Measurements from ENCODE around the gene RCAN1. TPM values are rescaled to one million over a fixed set of nuclear protein-coding genes. Genes with fewer than 3 reads are reported as not detected.

RCAN1 gene
- total and polyA plus RNA-seq, 3 donors from 2014 or later, result 16.7 to 21.9 (median 20.6) TPM

- 8 to 12% methylated on average over 24 to 41 of the region's 43 CpGs for WGBS, 2 donors
- intact Hi-C loops (cut with DNase I; ENCODE audit: low total_unique reads), result no loop called here
- peak overlapping the region; percentile 67 to 79 for H3K4me3 ChIP-seq
- TF ChIP-seq CTCF (IDR thresholded peaks at IDR 0.05) (no peak), POLR2A (IDR thresholded peaks at IDR 0.05) (no peak)
- H3K27me3 ChIP-seq, result no peaks in the 10 kb centered on the region
- H3K27ac ChIP-seq, result no peak overlapping the region
- H3K36me3 ChIP-seq (ENCODE audit: low read depth, missing control alignments), result no peaks in the 10 kb centered on the region
- H3K9me3 ChIP-seq, result no peaks in the 10 kb centered on the region
- DNase-seq, result no peak
- no peaks in the 10 kb centered on the region for H3K4me1 ChIP-seq
These were observed 960 bp downstream of the RCAN1 start for GRCh38 chr21:34613679-34614627.

GRCh38 chr21:34612557-34612956 is 2.4 kb downstream of the RCAN1 start:
- H3K27ac ChIP-seq, result no peak overlapping the region
- 75% methylated on average over 2 of the region's 2 CpGs for WGBS, 2 donors
- no peaks in the 10 kb centered on the region for H3K9me3 ChIP-seq
- H3K4me3 ChIP-seq, result no peak overlapping the region
- no peak for TF ChIP-seq POLR2A (IDR thresholded peaks at IDR 0.05)
- TF ChIP-seq CTCF (IDR thresholded peaks at IDR 0.05), result no peak
- no peaks in the 10 kb centered on the region for H3K4me1 ChIP-seq
- H3K36me3 ChIP-seq (ENCODE audit: low read depth, missing control alignments), result no peaks in the 10 kb centered on the region
- intact Hi-C loops (cut with DNase I; ENCODE audit: low total_unique reads), result no loop called here
- no peaks in the 10 kb centered on the region for H3K27me3 ChIP-seq
- no peak for DNase-seq

GRCh38 chr21:34612056-34612455 is 2.9 kb downstream of the RCAN1 start:
- Histone ChIP-seq H3K9me3 (no peaks in the 10 kb centered on the region), H3K36me3 (ENCODE audit: low read depth, missing control alignments) (no peaks in the 10 kb centered on the region), H3K4me1 (no peaks in the 10 kb centered on the region), H3K4me3 (no peak overlapping the region), H3K27ac (no peak overlapping the region), H3K27me3 (no peaks in the 10 kb centered on the region)
- TF ChIP-seq POLR2A (IDR thresholded peaks at IDR 0.05) (no peak), CTCF (IDR thresholded peaks at IDR 0.05) (no peak)
- no peak for DNase-seq
- intact Hi-C loops (cut with DNase I; ENCODE audit: low total_unique reads), result no loop called here
- WGBS, 2 donors, result 72 to 91% methylated on average over 3 of the region's 3 CpGs

- 91 to 96% methylated on average over 3 of the region's 3 CpGs for WGBS, 2 donors
These were observed 3.4 kb downstream of the RCAN1 start for GRCh38 chr21:34611528-34611927.

More at GRCh38 chr21:34611528-34611927, 3.4 kb downstream of the RCAN1 start:
- Histone ChIP-seq H3K4me1 (no peaks in the 10 kb centered on the region), H3K27ac (no peak overlapping the region), H3K36me3 (ENCODE audit: low read depth, missing control alignments) (no peaks in the 10 kb centered on the region), H3K27me3 (no peaks in the 10 kb centered on the region), H3K4me3 (no peak overlapping the region), H3K9me3 (no peaks in the 10 kb centered on the region)
- intact Hi-C loops (cut with DNase I; ENCODE audit: low total_unique reads), result no loop called here
- TF ChIP-seq POLR2A (IDR thresholded peaks at IDR 0.05), result no peak
- TF ChIP-seq CTCF (IDR thresholded peaks at IDR 0.05), result no peak
- no peak for DNase-seq

Measured in testis (tissue), 3 donors.